Calu3 (cell line): Measurements from ENCODE around the gene HS3ST5. TPM values are rescaled to one million over a fixed set of nuclear protein-coding genes. Genes with fewer than 3 reads are reported as not detected.

ENCODE experiments used
- BruUV-seq: library from RNA; stranded (reverse); fragments of 400-500 nt; replicated peaks from 2 replicates; lab custom pipeline; 2021; lab: Mats Ljungman, UMichigan
- CTCF ChIA-PET: fragments of 300-600 bp; sonication (Branson Sonifier 250); formaldehyde crosslinking; loops from one replicate; lab custom pipeline; 2022; ENCODE audit warnings: antibody characterized with exemption; lab: Charles Lee
- DNase-seq: peaks from one replicate; pipeline ENCODE4 v3.0.0; 2022
- H3K27ac Mint-ChIP-seq: one replicate; pipeline ENCODE4 v1.8.0; 2022; ENCODE audit warnings: mixed read lengths; ENCODE audit not compliant: unreplicated experiment
- H3K27me3 Mint-ChIP-seq: one replicate; pipeline ENCODE4 v1.8.0; 2022; ENCODE audit warnings: mixed read lengths; ENCODE audit not compliant: unreplicated experiment
- H3K36me3 Mint-ChIP-seq: one replicate; pipeline ENCODE4 v1.8.0; 2022; ENCODE audit warnings: mild to moderate bottlenecking, moderate library complexity, mixed read lengths; ENCODE audit not compliant: insufficient read depth, unreplicated experiment
- H3K4me1 Mint-ChIP-seq: one replicate; pipeline ENCODE4 v1.8.0; 2022; ENCODE audit warnings: mild to moderate bottlenecking, low read depth, mixed read lengths; ENCODE audit not compliant: unreplicated experiment
- H3K4me3 Mint-ChIP-seq: one replicate; pipeline ENCODE4 v1.8.0; 2022; ENCODE audit warnings: mild to moderate bottlenecking, low read depth, moderate library complexity, mixed read lengths; ENCODE audit not compliant: unreplicated experiment
- H3K9me3 Mint-ChIP-seq: one replicate; pipeline ENCODE4 v1.8.0; 2022; ENCODE audit warnings: low read depth, mixed read lengths; ENCODE audit not compliant: unreplicated experiment
- intact Hi-C: fragments of 100-400 bp; cut with micrococcal nuclease; formaldehyde crosslinking; loops from one replicate; pipeline ENCODE4 v1.10.0; 2022; ENCODE audit not compliant: unreplicated experiment
- total RNA-seq: library from RNA; stranded (reverse); gene quantifications from 2 replicates; pipeline ENCODE4 v1.2.3, GENCODE V29; 2022
- TF ChIP-seq, protein P1 (sequence below): fragments of 200-600 bp; IDR thresholded peaks from one replicate; pipeline ENCODE4 v1.8.0; 2022; ENCODE audit warnings: antibody characterized with exemption; ENCODE audit not compliant: unreplicated experiment

The HS3ST5 gene
- total RNA-seq, 1 experiment from 2014 or later = 0.40 TPM

DNA sequence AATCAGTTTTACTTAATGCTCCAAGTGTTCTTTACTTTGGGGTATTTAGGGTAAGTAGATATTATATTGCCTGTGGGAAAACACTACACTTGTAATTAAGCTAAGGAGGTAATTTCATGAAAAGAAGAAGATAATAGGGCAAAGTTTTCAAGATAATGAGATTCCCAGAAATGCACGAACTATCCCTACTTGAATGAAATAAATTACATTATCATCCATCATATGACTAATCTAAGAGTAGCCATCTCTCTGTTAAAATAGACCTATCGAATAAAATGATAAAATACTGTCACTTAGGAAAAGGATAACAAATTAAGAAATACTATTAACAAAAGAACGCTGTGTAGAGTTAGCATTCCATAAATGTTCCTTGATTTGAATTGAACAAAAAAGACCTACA lies 236.8 kb downstream of the HS3ST5 start:
- no peaks in the 10 kb centered on the region for H3K4me1 Mint-ChIP-seq
- TF ChIP-seq, protein P1, sequence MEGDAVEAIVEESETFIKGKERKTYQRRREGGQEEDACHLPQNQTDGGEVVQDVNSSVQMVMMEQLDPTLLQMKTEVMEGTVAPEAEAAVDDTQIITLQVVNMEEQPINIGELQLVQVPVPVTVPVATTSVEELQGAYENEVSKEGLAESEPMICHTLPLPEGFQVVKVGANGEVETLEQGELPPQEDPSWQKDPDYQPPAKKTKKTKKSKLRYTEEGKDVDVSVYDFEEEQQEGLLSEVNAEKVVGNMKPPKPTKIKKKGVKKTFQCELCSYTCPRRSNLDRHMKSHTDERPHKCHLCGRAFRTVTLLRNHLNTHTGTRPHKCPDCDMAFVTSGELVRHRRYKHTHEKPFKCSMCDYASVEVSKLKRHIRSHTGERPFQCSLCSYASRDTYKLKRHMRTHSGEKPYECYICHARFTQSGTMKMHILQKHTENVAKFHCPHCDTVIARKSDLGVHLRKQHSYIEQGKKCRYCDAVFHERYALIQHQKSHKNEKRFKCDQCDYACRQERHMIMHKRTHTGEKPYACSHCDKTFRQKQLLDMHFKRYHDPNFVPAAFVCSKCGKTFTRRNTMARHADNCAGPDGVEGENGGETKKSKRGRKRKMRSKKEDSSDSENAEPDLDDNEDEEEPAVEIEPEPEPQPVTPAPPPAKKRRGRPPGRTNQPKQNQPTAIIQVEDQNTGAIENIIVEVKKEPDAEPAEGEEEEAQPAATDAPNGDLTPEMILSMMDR = no peak
- intact Hi-C loops = loop anchor here (5.0 to 10.0 kb wide), 2 partner anchors 196 to 409 kb away; no protein-coding TSS in a partner anchor
- no TSS peak for BruUV-seq
- H3K36me3 Mint-ChIP-seq = no peaks in the 10 kb centered on the region
- no peak overlapping the region for H3K27ac Mint-ChIP-seq
- no peaks in the 10 kb centered on the region for H3K27me3 Mint-ChIP-seq
- no peak for DNase-seq
- H3K9me3 Mint-ChIP-seq = no peaks in the 10 kb centered on the region
- H3K4me3 Mint-ChIP-seq = no peak overlapping the region
- CTCF ChIA-PET = no interaction called here

DNA sequence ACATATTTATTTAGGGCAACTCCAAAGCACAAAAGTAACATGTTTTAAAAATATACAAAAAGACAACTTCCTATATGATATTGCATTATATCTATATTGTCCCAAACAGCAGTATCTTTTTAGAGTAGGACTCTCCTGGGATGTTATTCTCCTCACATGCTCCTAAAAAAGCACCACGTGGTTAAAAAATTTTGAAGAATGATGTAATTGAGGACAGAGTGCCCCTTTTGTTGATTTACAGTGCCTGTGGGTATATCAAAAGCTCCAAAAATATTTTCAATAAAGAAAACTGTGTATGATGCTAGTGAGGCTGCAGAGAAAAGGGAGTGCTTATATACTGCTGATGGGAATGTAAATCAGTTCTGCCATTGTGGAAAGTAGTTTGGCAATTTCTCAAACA lies 241.6 kb downstream of the HS3ST5 start:
- TF ChIP-seq, protein P1 = no peak
- intact Hi-C loops = loop anchor here (10.0 kb wide), 1 partner anchor 414 kb away; no protein-coding TSS in a partner anchor
- Mint-ChIP-seq H3K4me3 (no peak overlapping the region), H3K4me1 (peaks cover 10% of the 10 kb centered on the region), H3K9me3 (no peaks in the 10 kb centered on the region), H3K27me3 (no peaks in the 10 kb centered on the region), H3K36me3 (no peaks in the 10 kb centered on the region), H3K27ac (no peak overlapping the region)
- DNase-seq = no peak
- no TSS peak for BruUV-seq
- CTCF ChIA-PET = no interaction called here

DNA sequence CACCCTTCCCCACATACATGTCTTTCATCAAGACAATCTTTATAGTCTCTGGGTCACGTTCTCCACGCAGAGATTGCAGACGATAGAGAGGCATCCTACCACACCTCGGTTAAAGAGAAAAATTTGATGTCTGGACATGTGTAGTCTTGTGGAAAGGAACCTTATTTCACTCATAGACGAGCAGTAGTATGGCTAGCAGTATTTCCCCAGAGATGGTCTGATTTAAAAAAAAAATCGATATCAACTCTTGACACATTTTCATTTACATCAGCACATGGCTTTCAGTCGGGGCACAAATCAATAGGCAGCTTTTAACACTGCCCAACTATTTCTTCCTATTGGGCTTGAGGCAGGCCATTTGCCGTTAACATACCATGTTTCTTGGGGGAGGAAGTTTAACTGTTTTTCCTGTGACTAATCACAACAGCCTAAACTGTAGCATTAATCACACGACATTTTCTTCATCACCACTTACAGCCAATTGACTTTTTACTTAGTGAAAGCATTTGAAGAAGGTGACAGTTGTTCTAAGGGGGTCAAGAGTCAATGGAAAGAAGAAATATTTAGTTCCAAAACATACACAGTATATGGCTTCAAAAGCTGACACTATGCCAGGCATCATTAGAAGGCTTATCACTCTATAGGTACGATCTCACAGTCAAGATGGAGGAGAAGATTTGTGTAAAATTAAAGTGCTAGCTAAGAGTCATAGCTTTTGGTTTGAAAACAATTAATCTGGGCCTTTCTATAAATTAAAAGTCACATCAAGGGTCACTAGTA lies 242.4 kb downstream of the HS3ST5 start:
- intact Hi-C loops = loop anchor here (10.0 kb wide), 1 partner anchor 414 kb away; no protein-coding TSS in a partner anchor
- Mint-ChIP-seq H3K27me3 (no peaks in the 10 kb centered on the region), H3K4me3 (no peak overlapping the region), H3K4me1 (peaks cover 10% of the 10 kb centered on the region), H3K36me3 (no peaks in the 10 kb centered on the region), H3K27ac (no peak overlapping the region), H3K9me3 (no peaks in the 10 kb centered on the region)
- TF ChIP-seq, protein P1 = no peak
- BruUV-seq = no TSS peak
- no peak for DNase-seq
- CTCF ChIA-PET = interaction anchor here (0.6 to 1.2 kb wide), 2 partner anchors 8 to 857 kb away, joined by 4 read pairs; no protein-coding TSS in a partner anchor

DNA sequence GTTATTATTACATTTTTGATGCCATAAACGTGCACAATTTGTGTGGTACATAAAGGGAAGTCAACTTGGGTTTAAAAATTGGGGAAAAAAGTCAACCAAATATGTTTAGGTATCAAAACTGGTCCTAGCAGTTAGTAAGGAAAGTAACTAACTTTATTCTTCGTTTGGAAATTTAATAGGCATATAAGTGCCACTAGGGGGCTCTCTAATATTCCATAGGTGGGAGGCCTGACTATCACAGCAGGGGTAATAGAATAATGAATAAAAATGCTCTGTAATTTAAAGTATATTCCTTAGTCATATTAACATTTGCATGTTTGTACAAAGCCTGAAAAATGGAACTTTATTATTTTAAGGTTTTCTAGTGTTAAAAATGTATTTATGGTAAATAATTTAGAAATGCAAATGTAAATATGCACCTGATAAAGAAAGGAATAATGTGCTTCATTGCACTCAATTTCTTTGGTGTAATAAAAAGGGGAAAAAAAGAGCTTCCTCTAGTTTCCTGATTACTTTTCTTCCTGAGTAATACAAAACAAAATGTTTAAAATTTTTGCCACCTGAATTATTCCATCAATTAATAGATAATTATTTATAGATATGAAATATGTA lies 246.2 kb downstream of the HS3ST5 start:
- H3K9me3 Mint-ChIP-seq = no peaks in the 10 kb centered on the region
- no peaks in the 10 kb centered on the region for H3K27me3 Mint-ChIP-seq
- DNase-seq = peak; percentile 21
- H3K4me1 Mint-ChIP-seq = peaks cover 10% of the 10 kb centered on the region
- TF ChIP-seq, protein P1 = peak; percentile 54
- no TSS peak for BruUV-seq
- H3K36me3 Mint-ChIP-seq = no peaks in the 10 kb centered on the region
- CTCF ChIA-PET = no interaction called here
- no peak overlapping the region for H3K4me3 Mint-ChIP-seq
- no peak overlapping the region for H3K27ac Mint-ChIP-seq
- intact Hi-C loops = loop anchor here (2.0 to 10.0 kb wide), 2 partner anchors 102 to 1798 kb away; no protein-coding TSS in a partner anchor
